GM10248 (cell line): ENCODE measurements around the gene CABP4.

Experiments
- CTCF ChIA-PET: fragments of 300-600 bp; sonication (Branson Sonifier 250); formaldehyde crosslinking; extraction: SDS; loops from one replicate; lab custom pipeline; 2021; ENCODE audit warnings: antibody characterized with exemption; lab: Yijun Ruan, JAX
- POLR2A ChIA-PET: fragments of 350-650 bp; sonication (Branson Sonifier 250); formaldehyde crosslinking; extraction: SDS; loops from one replicate; lab custom pipeline; 2020; ENCODE audit warnings: antibody characterized with exemption; lab: Yijun Ruan, JAX
- DNase-seq: peaks from one replicate; pipeline ENCODE4 v3.0.0; 2012; ENCODE audit errors: extremely low spot score
- CTCF ChIP-seq: IDR thresholded peaks from 2 replicates; pipeline ENCODE4 v1.5.1; 2012; ENCODE audit warnings: mild to moderate bottlenecking, low read depth; ENCODE audit errors: extremely low read depth, missing control alignments, control extremely low read depth

The CABP4 gene

GRCh38 chr11:67483831-67484665 lies 28.9 kb downstream of the CABP4 start:
- TF ChIP-seq CTCF = no peak
- no peak for DNase-seq
- POLR2A ChIA-PET = no interaction called here
- CTCF ChIA-PET = interaction anchor here (1.3 to 2.5 kb wide), 6 partner anchors 9 to 131 kb away, joined by 3 to 12 read pairs (median 8); partner anchors contain the start of genes PITPNM1, POLD4, PPP1CA and TMEM134

DNA sequence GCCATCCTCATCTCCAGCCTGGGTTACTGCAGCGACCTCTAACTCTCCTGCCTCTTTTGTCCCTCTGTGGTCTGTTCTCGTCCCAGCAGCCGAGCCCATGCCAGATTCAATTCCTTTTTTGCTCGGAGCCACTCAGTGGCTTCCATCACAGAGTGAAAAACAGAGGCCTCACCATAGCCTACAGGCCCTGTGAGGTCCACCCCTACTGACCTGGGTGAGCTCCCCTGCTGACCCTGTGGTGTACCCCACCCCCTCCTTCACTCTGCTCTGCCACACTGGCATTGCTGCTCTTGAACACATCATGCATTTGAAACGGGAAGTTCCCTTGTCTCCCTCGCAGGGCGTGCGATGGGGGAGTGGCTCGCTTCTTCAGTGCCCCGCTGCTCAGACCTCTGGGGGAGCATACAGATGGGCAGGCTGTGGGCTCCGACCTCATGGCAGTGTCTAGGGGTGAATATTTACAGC lies 29.7 kb downstream of the CABP4 start:
- ChIA-PET POLR2A (no interaction called here), CTCF (interaction anchor here (1.1 to 2.5 kb wide), 6 partner anchors 10 to 132 kb away, joined by 3 to 12 read pairs (median 6); partner anchors contain the start of genes POLD4, PPP1CA and TMEM134)
- peak; percentile 7 for TF ChIP-seq CTCF
- no peak for DNase-seq

GRCh38 chr11:67485873-67486361 lies 30.8 kb downstream of the CABP4 start:
- peak; percentile 72 for DNase-seq
- ChIA-PET CTCF (interaction anchor here (0.8 to 2.5 kb wide), 6 partner anchors 11 to 129 kb away, joined by 3 to 9 read pairs (median 4); partner anchors contain the start of genes PPP1CA and TMEM134), POLR2A (interaction anchor here (1.4 to 1.5 kb wide), 2 partner anchors 49 to 81 kb away, joined by 3 to 4 read pairs; no protein-coding TSS in a partner anchor)

DNA sequence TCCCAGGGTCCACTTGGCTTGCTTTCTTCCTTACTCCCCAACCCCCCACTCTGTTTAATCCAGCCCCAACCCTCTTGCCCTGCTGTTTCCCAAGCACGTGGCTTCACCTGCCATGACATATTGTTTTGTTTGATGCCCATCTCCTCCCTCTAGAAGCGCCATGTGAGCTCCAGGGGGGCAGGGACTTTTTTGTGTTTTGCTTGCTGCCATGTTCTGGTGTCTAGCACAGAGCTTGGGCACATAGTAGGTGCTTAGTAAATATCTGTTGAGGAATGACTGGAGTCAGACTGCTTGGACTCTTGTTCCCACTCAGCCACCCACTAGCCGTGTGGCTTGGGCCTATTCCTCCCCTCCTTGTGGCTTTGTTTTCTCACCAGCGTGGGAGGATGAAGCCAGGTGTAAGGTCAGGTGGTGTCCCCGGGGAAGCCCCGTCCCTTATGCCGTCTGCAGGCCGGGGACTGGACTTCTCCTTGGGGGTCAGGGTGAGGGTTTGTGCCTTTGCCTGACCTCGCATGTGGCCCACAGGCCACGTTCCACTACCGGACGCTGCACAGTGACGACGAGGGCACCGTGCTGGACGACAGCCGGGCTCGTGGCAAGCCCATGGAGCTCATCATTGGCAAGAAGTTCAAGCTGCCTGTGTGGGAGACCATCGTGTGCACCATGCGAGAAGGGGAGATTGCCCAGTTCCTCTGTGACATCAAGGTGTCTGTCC lies 31.5 kb downstream of the CABP4 start:
- CTCF ChIA-PET = interaction anchor here (0.7 to 3.3 kb wide), 5 partner anchors 10 to 130 kb away, joined by 3 to 13 read pairs (median 5); partner anchors contain the start of genes PPP1CA and TMEM134
- DNase-seq = peak; percentile 81
- POLR2A ChIA-PET = interaction anchor here (0.7 to 1.5 kb wide), 5 partner anchors 15 to 555 kb away, joined by 3 to 4 read pairs (median 3); no protein-coding TSS in a partner anchor
- no peak for TF ChIP-seq CTCF

DNA sequence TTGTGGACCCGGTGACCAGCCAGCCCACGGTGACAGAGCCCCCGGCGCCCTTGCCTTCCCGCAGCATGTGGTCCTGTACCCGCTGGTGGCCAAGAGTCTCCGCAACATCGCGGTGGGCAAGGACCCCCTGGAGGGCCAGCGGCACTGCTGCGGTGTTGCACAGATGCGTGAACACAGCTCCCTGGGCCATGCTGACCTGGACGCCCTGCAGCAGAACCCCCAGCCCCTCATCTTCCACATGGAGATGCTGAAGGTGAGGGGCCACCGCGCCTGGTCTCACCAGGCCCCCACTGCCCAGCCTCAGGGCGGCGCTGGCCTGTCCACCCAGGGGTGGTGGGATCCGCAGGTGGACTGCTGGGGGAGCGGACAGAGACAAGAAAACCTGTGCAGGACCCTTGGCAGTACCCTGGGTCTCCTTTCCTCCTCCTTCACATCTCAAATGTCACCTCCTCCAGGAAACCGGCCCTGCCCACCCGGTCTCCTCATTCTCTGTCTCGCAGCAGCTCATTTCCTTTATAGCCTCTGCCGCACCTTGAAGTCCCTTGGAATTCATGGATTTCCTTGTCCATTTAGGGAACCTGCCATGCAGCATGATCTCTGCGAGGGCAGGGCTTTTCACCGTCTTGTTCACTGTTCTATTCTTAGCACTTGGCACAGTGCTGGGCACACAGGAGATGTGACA lies 34.2 kb downstream of the CABP4 start:
- ChIA-PET CTCF (interaction anchor here (1.3 to 3.3 kb wide), 2 partner anchors 12 to 88 kb away, joined by 4 to 13 read pairs; partner anchors contain the start of gene PPP1CA), POLR2A (interaction anchor here (0.7 kb wide), 1 partner anchor 8 kb away, joined by 4 read pairs; no protein-coding TSS in a partner anchor)
- TF ChIP-seq CTCF = no peak
- no peak for DNase-seq
